GM18909 (cell line): ENCODE results near the gene CYP3A7.
"Not testable (repeated sequence)": the region's sequence is repeated elsewhere in the genome, so short reads cannot be mapped to it uniquely, and the experiment has no call there.

Experiments
- ATAC-seq: cut with Tn5 transposase; IDR thresholded peaks from one replicate; pipeline ENCODE4 v1.9.1; 2021; ENCODE audit warnings: mild to moderate bottlenecking; ENCODE audit not compliant: unreplicated experiment, poor library complexity

The CYP3A7 gene

GRCh38 chr7:99742737-99743394 lies 7.9 kb upstream of the CYP3A7 start:
- no peak for ATAC-seq

- no peak for ATAC-seq
Measured at GRCh38 chr7:99741441-99741795, 6.4 kb upstream of the CYP3A7 start.

GRCh38 chr7:99740573-99741440 lies 5.8 kb upstream of the CYP3A7 start:
- ATAC-seq, result no peak

GRCh38 chr7:99739699-99740572 lies 4.9 kb upstream of the CYP3A7 start:
- no peak for ATAC-seq

- no peak for ATAC-seq
Measured at GRCh38 chr7:99737726-99738125, 2.7 kb upstream of the CYP3A7 start.

GRCh38 chr7:99736667-99737066 lies 1.7 kb upstream of the CYP3A7 start:
- not testable (repeated sequence) for ATAC-seq

GRCh38 chr7:99733448-99733847 lies 1.5 kb downstream of the CYP3A7 start:
- no peak for ATAC-seq

- no peak for ATAC-seq
Measured at GRCh38 chr7:99733003-99733402, 2.0 kb downstream of the CYP3A7 start.

- ATAC-seq, result no peak
Measured at GRCh38 chr7:99731638-99732374, 3.2 kb downstream of the CYP3A7 start.

GRCh38 chr7:99730992-99731391 lies 4.0 kb downstream of the CYP3A7 start:
- ATAC-seq, result no peak

- ATAC-seq, result no peak
Measured at GRCh38 chr7:99730238-99730810, 4.7 kb downstream of the CYP3A7 start.

GRCh38 chr7:99729486-99730237 lies 5.3 kb downstream of the CYP3A7 start:
- no peak for ATAC-seq

- ATAC-seq, result no peak
Measured at GRCh38 chr7:99728615-99729014, 6.4 kb downstream of the CYP3A7 start.

GRCh38 chr7:99723201-99723600 lies 11.8 kb downstream of the CYP3A7 start:
- not testable (repeated sequence) for ATAC-seq

- ATAC-seq, result no peak
Measured at GRCh38 chr7:99720800-99721595, 14.0 kb downstream of the CYP3A7 start.

- ATAC-seq, result no peak
Measured at GRCh38 chr7:99719996-99720769, 14.8 kb downstream of the CYP3A7 start.

GRCh38 chr7:99713995-99714570 lies 20.9 kb downstream of the CYP3A7 start:
- ATAC-seq, result no peak
